HG03439 (cell line): ENCODE measurements around the gene HCST.
"Not testable (repeated sequence)": the region's sequence is repeated elsewhere in the genome, so short reads cannot be mapped to it uniquely, and the experiment has no call there.

ENCODE experiments used
- ATAC-seq: cut with Tn5 transposase; IDR thresholded peaks from one replicate; pipeline ENCODE4 v1.9.1; 2021; ENCODE audit warnings: mild to moderate bottlenecking, moderate library complexity; ENCODE audit not compliant: unreplicated experiment

Gene HCST

GRCh38 chr19:35903550-35904179 is 1.3 kb downstream of the HCST start:
- peak; percentile 44 for ATAC-seq

- ATAC-seq, result no peak
Observed at GRCh38 chr19:35904311-35905068, 2.2 kb downstream of the HCST start.

- no peak for ATAC-seq
Observed at GRCh38 chr19:35905178-35905727, 2.9 kb downstream of the HCST start.

- no peak for ATAC-seq
Observed at GRCh38 chr19:35907377-35907745, 5.0 kb downstream of the HCST start.

- no peak for ATAC-seq
Observed at GRCh38 chr19:35908010-35908441, 5.7 kb downstream of the HCST start, which contains the start of gene TYROBP. Gene TYROBP, minus strand, starts transcription at chr19:35908295. Its CDS starts 67 bp downstream, at chr19:35908228.

GRCh38 chr19:35908973-35909683 is 6.8 kb downstream of the HCST start:
- ATAC-seq, result no peak

GRCh38 chr19:35909684-35910035 is 7.3 kb downstream of the HCST start:
- no peak for ATAC-seq

GRCh38 chr19:35910355-35910754 is 8.0 kb downstream of the HCST start:
- ATAC-seq, result not testable (repeated sequence)

- no peak for ATAC-seq
Observed at GRCh38 chr19:35911173-35911572, 8.8 kb downstream of the HCST start.

GRCh38 chr19:35911790-35912189 is 9.5 kb downstream of the HCST start:
- ATAC-seq, result no peak

- no peak for ATAC-seq
Observed at GRCh38 chr19:35913589-35913988, 11.3 kb downstream of the HCST start.

GRCh38 chr19:35915443-35915842 is 13.1 kb downstream of the HCST start:
- no peak for ATAC-seq

- ATAC-seq, result no peak
Observed at GRCh38 chr19:35919306-35919705, 17.0 kb downstream of the HCST start.

- ATAC-seq, result no peak
Observed at GRCh38 chr19:35921012-35921411, 18.7 kb downstream of the HCST start.

- ATAC-seq, result no peak
Observed at GRCh38 chr19:35925501-35925900, 23.2 kb downstream of the HCST start.

GRCh38 chr19:35928507-35928906 is 26.2 kb downstream of the HCST start:
- ATAC-seq, result no peak

- no peak for ATAC-seq
Observed at GRCh38 chr19:35929876-35930275, 27.5 kb downstream of the HCST start.

GRCh38 chr19:35931161-35931873 is 29.0 kb downstream of the HCST start:
- ATAC-seq, result peak; percentile 99

- ATAC-seq, result peak; percentile 4
Observed at GRCh38 chr19:35931874-35932202, 29.5 kb downstream of the HCST start.

- no peak for ATAC-seq
Observed at GRCh38 chr19:35932291-35932936, 30.1 kb downstream of the HCST start.
